NCI-H2171 treated with DMSO at 0.1 percent for 48 hours (cell line): ENCODE results near the gene SKAP1.
A peak's percentile ranks its signal among the peaks of the same experiment; 100 is the strongest.

Experiments used
- DNase-seq: peaks from one replicate; lab custom pipeline; 2025; lab: John Stamatoyannopoulos, UW

Gene SKAP1

DNA sequence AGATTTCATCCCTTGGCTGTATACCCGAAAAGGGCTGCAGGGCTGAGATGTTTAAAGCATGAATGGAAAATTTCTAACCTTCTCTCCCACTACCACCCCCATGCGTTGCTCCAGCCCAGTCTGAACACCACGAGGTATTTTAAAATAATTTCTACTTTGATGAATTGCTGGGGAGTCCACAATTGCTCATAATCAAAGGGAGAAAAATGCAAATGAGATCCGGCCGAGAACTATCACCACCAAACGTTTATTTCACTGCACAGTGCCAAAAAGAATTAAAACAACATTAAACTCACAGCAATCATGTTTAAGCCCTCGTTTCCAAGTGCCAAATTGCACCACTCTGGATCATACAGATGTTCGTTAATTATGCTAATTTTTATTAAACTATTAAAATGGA lies 285.8 kb downstream of the SKAP1 start:
- no peak for DNase-seq

GRCh38 chr17:48143629-48144028 lies 286.4 kb downstream of the SKAP1 start:
- no peak for DNase-seq

DNA sequence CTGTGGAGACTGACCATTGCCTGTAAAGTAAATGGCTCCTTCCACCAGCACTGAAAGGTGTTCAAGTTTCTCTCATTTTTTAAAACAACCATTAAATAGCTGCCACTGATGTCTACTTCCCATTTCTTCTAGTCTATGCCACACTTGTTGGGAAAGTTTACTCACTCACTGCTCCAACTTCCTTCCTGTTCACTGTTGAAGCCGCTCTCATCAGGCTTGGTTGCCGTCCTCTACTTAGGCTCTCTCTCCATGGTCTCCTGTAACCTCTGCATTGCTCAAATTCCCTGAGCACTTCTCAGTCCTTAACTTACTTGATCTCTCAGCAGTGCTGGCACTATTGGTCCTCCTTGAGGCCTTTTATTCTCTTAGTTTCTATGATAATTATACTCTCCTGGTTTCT lies 290.1 kb downstream of the SKAP1 start:
- DNase-seq = no peak

DNA sequence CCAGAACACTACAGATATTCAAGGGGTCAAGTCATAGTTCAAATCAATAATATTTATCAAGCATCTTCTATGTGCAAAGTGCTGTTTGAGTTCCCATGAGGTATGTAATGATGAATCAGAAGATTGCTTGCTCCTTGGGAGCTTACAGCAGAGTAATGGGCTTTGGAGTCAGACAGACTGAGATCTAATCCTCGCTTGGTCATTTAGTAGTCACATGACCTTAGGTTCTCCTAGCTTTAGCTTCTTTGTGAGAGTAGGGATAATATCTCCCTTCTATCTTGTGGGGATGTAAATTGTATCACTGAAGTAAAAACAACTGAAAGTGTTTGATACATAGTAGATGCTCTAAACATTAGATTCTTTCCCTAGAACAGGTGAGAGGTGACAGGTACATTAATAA lies 292.4 kb downstream of the SKAP1 start:
- DNase-seq = no peak

DNA sequence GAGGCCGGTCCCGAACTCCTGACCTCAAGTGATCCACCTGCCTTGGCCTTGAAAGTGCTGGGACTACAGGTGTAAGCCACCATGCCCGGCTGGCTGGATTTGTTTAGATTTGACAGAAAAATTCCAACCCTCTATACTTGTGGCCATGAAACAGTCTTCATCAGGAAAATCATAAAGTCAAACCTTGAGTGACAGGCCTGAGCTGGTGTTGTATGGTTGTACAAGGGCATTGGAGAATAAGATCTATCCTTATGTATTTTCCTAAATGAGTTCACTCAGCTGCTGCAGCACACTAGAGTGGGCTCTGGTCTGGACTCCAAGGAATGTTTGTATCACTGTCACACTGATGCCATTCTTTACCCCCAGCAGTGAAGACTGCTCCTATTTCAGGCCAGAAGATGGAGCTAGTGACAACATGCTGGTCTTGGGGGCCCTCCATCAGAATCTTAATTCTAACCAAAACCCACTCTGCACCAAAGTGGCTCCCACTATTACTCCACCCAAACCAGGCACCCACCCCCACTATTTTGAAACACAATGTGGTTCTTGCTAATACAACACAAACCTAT lies 295.0 kb downstream of the SKAP1 start:
- DNase-seq = no peak

GRCh38 chr17:48132385-48132784 lies 297.6 kb downstream of the SKAP1 start:
- DNase-seq = no peak

GRCh38 chr17:48131216-48131824 lies 298.7 kb downstream of the SKAP1 start:
- peak; percentile 50 for DNase-seq

DNA sequence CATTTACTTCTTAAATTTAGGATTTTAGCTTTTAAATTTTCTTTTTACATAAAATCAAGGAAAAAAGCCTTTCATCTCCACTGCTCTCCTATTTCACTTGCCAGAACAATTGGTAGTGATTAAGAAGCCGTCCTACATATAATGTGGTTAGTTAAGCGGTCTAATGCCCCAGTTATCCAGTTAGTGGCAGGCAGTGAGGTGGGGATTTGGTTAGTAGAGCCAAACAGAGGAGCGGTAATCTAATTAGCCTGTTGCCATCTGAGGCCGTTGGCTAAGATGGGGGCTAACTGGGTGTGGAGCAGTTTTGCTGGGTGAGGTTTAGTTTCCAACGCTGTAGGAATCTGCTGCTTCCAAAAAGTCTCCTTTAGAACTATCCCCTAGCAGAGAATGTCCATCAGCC lies 300.0 kb downstream of the SKAP1 start:
- DNase-seq = no peak

DNA sequence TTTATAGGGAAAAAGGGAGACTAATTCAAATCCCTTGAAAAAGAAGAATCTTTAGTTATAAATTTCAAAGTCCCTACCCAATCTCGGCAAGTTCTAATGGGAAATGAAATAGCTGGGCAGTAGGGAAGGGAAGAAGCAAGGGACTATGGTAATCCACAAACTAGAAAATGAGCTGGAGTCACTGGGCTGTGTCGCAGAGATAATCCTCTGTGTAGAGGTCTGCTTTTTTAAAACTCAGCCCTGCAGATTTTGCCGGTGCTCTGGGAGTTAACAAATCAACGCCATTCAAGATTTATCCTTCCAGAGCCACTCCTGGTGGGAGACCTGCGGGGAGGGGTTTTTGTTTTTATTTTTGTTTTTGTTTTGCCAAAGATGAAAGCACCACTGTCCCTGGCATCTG lies 301.6 kb downstream of the SKAP1 start:
- no peak for DNase-seq

- DNase-seq = peak; percentile 28
Observed at GRCh38 chr17:48127371-48128051, 302.5 kb downstream of the SKAP1 start.

DNA sequence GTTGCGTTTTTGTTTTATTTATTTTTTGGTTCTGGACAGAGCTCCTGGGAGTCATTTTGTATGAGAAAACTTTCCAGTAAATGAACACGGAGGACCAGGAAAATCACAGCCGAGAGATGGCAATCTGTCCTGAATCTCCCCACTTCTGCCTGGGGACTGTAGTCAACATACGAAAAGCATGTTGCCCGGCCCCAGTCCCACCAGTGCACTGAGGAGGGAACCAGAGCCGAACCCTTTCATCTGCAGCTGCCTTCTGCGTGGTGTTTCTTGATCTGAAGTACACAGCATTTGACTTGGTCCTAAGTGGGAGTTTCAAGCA lies 303.5 kb downstream of the SKAP1 start:
- no peak for DNase-seq

DNA sequence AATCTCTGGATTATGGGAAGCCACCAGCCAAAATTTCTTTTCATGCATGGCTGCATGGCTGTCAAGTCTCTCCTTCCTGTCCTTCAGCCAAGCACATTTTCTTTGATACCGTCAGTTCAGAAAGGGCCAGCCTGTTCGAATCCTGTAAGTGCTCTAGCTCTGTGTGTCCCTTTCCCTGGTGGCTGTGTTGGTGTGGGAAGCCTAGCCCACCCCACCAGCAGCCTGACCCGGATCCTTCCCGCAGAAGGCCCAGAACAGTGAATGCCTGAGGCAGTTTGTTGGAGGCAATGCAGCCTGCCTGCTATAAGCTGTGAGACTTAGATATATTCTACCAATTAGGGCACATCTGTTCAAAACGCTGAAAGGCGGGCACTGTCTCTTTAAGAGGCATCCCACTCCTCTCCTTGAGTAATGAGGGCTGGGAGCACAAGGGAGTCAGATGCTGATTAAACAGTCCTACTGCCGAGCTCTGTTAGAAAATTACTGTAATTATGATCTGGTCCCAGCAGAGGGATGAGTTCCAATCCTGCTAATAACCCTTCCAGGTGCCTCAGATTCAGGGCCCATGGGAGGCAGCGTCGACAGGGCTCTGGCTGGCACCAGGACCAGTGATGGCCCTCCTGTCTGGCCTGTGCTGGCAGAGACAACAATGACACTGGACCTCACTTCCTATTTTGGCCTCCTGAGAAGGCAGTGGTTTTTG lies 304.0 kb downstream of the SKAP1 start:
- DNase-seq = no peak

GRCh38 chr17:48123776-48124388 lies 306.1 kb downstream of the SKAP1 start:
- no peak for DNase-seq

DNA sequence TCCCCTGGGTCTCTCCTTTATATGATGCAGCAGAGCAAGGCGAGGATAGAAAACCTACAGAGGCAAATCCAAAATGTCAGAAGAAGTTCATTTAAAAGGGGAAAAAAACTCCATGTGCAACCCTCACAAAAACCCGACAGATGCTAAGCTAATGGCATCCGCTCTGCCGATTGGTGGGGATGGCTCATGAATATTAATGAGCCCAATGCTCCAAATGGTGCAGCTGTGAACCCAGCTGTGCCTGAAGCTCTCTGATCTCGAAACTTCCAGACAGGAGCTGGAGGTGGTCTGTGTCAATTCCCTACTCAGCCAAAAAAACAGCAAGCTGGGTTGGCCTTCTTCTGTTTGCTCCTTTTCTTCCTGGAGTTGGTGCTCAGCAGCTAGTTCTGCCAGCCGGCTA lies 306.9 kb downstream of the SKAP1 start:
- peak; percentile 59 for DNase-seq

DNA sequence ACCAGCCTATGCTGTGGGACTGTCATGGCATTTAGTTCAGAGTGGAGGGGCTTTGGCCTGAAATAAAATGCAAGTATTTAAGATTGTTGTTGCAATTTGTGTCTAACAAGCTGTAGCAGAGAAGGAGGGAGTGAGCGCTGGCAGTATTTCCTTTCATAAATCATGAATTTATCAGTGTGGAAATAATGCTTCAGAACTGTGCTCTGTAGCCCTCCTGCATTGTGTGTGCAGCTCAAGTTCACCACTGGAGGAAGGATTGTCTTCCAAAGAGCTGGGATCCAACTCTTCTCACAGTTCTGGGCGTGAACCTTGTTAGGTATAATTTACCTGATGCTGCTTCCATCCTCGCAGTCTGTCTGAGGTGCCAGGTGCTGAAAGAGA lies 307.4 kb downstream of the SKAP1 start:
- no peak for DNase-seq

- no peak for DNase-seq
Observed at GRCh38 chr17:48121923-48122664, 307.9 kb downstream of the SKAP1 start.

GRCh38 chr17:48113201-48113676 lies 316.8 kb downstream of the SKAP1 start:
- no peak for DNase-seq

GRCh38 chr17:48111937-48112241 lies 318.1 kb downstream of the SKAP1 start:
- DNase-seq = no peak

DNA sequence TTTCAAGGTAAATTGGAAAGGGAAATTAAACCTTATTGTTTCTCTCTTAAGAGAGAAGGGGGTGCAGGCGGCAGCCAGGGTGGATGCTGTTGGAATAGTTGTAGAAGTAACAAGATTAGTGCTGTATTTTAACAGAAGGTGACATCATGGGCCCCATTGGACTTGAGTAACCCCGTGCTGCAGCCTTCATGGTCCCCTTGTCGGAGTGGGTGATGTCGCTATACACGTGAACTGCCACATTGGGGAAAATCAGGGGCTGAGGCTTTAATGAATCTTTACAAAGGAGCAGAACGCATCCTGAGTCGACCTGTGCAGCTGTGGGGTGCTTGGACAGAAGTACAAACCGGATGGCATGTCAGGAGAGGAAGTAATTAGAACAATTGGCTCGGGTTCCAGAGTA lies 319.3 kb downstream of the SKAP1 start:
- no peak for DNase-seq

DNA sequence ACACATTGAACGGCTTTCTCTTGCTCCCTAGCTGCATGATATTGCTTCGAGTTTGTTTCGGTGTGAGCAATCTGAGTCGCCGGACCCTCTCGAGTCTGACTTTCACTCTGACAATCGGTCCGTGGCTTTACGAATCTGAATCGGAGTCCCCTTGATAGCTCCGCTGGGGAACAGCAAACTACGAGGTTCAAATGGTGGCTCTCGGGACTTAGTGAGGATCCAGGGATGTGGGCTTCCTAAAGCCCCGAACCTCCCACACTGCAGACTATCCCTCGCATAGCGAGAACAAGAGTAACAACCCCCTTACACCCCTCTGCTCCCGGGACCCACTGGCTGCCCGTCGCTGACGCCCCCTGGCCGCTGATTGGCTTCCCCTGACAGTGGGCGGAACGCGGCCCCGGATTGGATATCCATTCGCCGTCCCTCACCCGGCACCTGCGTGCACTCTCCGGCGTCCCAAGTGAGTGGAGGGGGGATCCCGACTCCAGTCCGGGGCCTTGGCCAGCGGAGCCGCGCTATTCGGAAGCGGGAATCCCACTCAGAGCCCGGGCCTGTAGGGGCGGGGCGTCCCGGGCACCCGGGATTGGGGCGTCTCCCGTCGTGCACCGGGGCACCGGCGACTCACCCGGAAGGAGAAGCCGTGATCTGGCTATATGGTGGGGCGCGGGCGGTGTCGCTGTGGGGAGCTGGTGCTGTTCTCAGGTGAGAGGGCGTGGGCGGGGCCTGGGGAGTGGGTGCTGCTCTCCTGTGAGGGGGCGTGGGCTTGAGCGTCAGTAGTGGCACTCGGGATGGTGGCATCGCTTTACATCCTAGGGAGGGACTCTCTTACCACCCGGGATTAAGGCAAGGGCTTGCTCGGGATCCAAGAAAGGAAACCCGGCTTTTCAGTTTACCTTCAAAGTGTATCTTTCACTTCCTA lies 322.6 kb downstream of the SKAP1 start, which contains the start of gene SNX11:
Gene SNX11 (plus strand): TSS at position 630 of the 919 bp plus-strand sequence. CDS start 4,278 bp downstream, outside the sequence.
- DNase-seq = peak; percentile 96

DNA sequence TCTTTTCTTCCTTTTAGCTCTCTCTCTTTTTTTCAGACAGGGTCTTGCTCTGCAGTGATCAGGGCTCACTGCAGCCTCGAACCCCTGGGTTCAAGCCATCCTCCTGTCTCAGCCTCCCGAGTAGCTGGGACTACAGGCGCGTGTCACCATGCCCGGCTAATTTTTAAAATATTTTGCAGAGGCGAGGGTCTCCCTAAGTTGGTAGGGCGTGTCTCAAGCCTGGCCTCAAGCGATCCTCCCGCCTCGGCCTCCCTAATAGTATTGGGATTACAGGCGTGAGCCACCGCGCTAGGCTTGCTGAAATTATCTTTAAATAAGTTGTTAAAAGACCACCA lies 323.2 kb downstream of the SKAP1 start:
- DNase-seq = no peak
